H1 (cell line): ENCODE measurements around the gene ARID5B. TPM values are rescaled to one million over a fixed set of nuclear protein-coding genes. Genes with fewer than 3 reads are reported as not detected.

ENCODE experiments used
- CTCF ChIA-PET: fragments of 300-600 bp; sonication (Branson Sonifier 250); formaldehyde crosslinking; loops from one replicate; lab custom pipeline; 2021; ENCODE audit not compliant: partially characterized antibody; lab: Charles Lee
- POLR2A ChIA-PET: fragments of 300-600 bp; sonication (Branson Sonifier 250); formaldehyde crosslinking; loops from one replicate; lab custom pipeline; 2021; ENCODE audit warnings: inconsistent platforms; ENCODE audit not compliant: partially characterized antibody; lab: Charles Lee
- DNase-seq, 2 experiments: peaks; one replicate each; pipeline versions ENCODE4 v3.0.0 to v3.0.0-alpha.2; 2010 to 2022; ENCODE audit warnings: low spot score in 2 of 2, low read depth in 1 of 2, mixed read lengths in 1 of 2
- FAIRE-seq: peaks from 2 replicates; lab custom pipeline; 2011; peaks lifted over from hg19 to GRCh38; lab: Jason Lieb, UNC
- H2AFZ ChIP-seq: 2 replicates; pipeline ENCODE4 v1.8.1; 2012; ENCODE audit warnings: low read length, inconsistent platforms
- H2AK5ac ChIP-seq: 2 replicates; pipeline ENCODE4 v1.6.1; 2013; ENCODE audit warnings: low read depth, low read length
- H2BK120ac ChIP-seq: replicated peaks from 2 replicates; pipeline ENCODE3; 2013; ENCODE audit warnings: low read depth, low read length, inconsistent platforms
- H2BK12ac ChIP-seq: 2 replicates; pipeline ENCODE4 v1.6.1; 2013; ENCODE audit warnings: low read depth, low read length
- H2BK15ac ChIP-seq: 2 replicates; pipeline ENCODE4 v1.6.1; 2013; ENCODE audit warnings: low read length
- H2BK20ac ChIP-seq: 2 replicates; pipeline ENCODE4 v1.6.1; 2013; ENCODE audit warnings: low read length
- H2BK5ac ChIP-seq: 2 replicates; pipeline ENCODE4 v1.6.1; 2013; ENCODE audit warnings: low read depth, low read length
- H3K14ac ChIP-seq: 2 replicates; pipeline ENCODE4 v1.6.1; 2013; ENCODE audit warnings: inconsistent platforms; ENCODE audit not compliant: insufficient read length
- H3K18ac ChIP-seq: 2 replicates; pipeline ENCODE4 v1.6.1; 2013; ENCODE audit warnings: low read length; ENCODE audit errors: extremely low read depth
- H3K23ac ChIP-seq: 2 replicates; pipeline ENCODE4 v1.6.1; 2013; ENCODE audit warnings: inconsistent platforms; ENCODE audit not compliant: insufficient read length
- H3K23me2 ChIP-seq: 2 replicates; pipeline ENCODE4 v1.6.1; 2013; ENCODE audit warnings: low read depth, low read length
- H3K27ac ChIP-seq: 2 replicates; pipeline ENCODE4 v1.6.1; 2011; ENCODE audit warnings: low read depth, low read length, inconsistent platforms
- H3K27me3 ChIP-seq, 4 experiments: replicated peaks in 1 of 4; 1 replicate in 1 of 4; 2 replicates in 3 of 4; pipeline versions ENCODE4 v1.6.1 to v1.8.1; 2011 to 2013; ENCODE audit warnings: low read length in 3 of 4, mild to moderate bottlenecking in 3 of 4, inconsistent platforms in 2 of 4, mixed read lengths in 2 of 4, moderate library complexity in 1 of 4; ENCODE audit not compliant: control insufficient read depth in 3 of 4, insufficient read depth in 3 of 4; ENCODE audit errors: extremely low read depth in 1 of 4
- H3K36me3 ChIP-seq, 4 experiments: 2 replicates each; pipeline versions ENCODE4 v1.6.1 to v1.8.1; 2011 to 2013; ENCODE audit warnings: mild to moderate bottlenecking in 4 of 4, low read length in 3 of 4, moderate library complexity in 2 of 4, control low read depth in 1 of 4, inconsistent platforms in 1 of 4; ENCODE audit not compliant: insufficient read depth in 4 of 4, control insufficient read depth in 2 of 4
- H3K4ac ChIP-seq: replicated peaks from 2 replicates; pipeline ENCODE3; 2013; ENCODE audit warnings: low read length, low read depth, mixed read lengths, inconsistent platforms; ENCODE audit not compliant: insufficient read length
- H3K4me1 ChIP-seq, 4 experiments: replicated peaks in 1 of 4; 1 replicate in 1 of 4; 2 replicates in 3 of 4; pipeline versions ENCODE4 v1.6.1 to v1.8.1; 2011 to 2013; ENCODE audit warnings: low read length in 3 of 4, inconsistent platforms in 2 of 4, mixed read lengths in 1 of 4; ENCODE audit not compliant: insufficient read depth in 4 of 4, control insufficient read depth in 3 of 4
- H3K4me2 ChIP-seq, 2 experiments: 2 replicates each; pipeline versions ENCODE4 v1.6.1 to v1.8.1; 2011 to 2013; ENCODE audit warnings: low read depth in 2 of 2, low read length in 2 of 2, control low read depth in 1 of 2, inconsistent platforms in 1 of 2, mild to moderate bottlenecking in 1 of 2; ENCODE audit not compliant: insufficient read depth in 1 of 2
- H3K4me3 ChIP-seq, 4 experiments: fragments of 200-600, 300-600 bp in 1 of 4; sonication (generic), shearing (Covaris generic), sonication (Bioruptor Twin) in 1 of 4; 2 replicates each; pipeline versions ENCODE4 v1.5.1 to v1.8.1; 2011 to 2016; ENCODE audit warnings: low read length in 4 of 4, low read depth in 3 of 4, control low read depth in 2 of 4, inconsistent platforms in 2 of 4, mild to moderate bottlenecking in 2 of 4, mixed read lengths in 1 of 4, moderate library complexity in 1 of 4; ENCODE audit not compliant: insufficient read depth in 2 of 4; ENCODE audit errors: extremely low read depth in 1 of 4
- H3K56ac ChIP-seq: replicated peaks from 2 replicates; pipeline ENCODE3; 2013; ENCODE audit warnings: low read depth, mild to moderate bottlenecking, mixed read lengths, low read length, inconsistent platforms; ENCODE audit not compliant: insufficient read length
- H3K79me1 ChIP-seq: 2 replicates; pipeline ENCODE4 v1.6.1; 2013; ENCODE audit warnings: low read depth, low read length, control low read depth
- H3K79me2 ChIP-seq, 2 experiments: 2 replicates each; pipeline versions ENCODE4 v1.6.1 to v1.8.1; 2012 to 2013; ENCODE audit warnings: low read length in 2 of 2, mild to moderate bottlenecking in 2 of 2, inconsistent platforms in 1 of 2; ENCODE audit not compliant: insufficient read depth in 2 of 2, control insufficient read depth in 1 of 2
- H3K9ac ChIP-seq, 4 experiments: replicated peaks in 1 of 4; 1 replicate in 1 of 4; 2 replicates in 3 of 4; pipeline versions ENCODE4 v1.6.1 to v1.8.1; 2011 to 2013; ENCODE audit warnings: low read depth in 3 of 4, low read length in 3 of 4, control low read depth in 2 of 4, mild to moderate bottlenecking in 2 of 4, moderate library complexity in 2 of 4, inconsistent platforms in 1 of 4; ENCODE audit errors: extremely low read depth in 1 of 4
- H3K9me3 ChIP-seq, 2 experiments: 2 replicates each; pipeline versions ENCODE4 v1.6.1 to v1.8.1; 2012 to 2013; ENCODE audit warnings: mild to moderate bottlenecking in 2 of 2, moderate library complexity in 2 of 2, control low read depth in 1 of 2, inconsistent platforms in 1 of 2, low read depth in 1 of 2, low read length in 1 of 2, mixed read lengths in 1 of 2; ENCODE audit not compliant: insufficient read depth in 2 of 2
- H4K20me1 ChIP-seq, 2 experiments: replicated peaks in 1 of 2; 2 replicates each; pipeline versions ENCODE3 to v1.8.1; 2011 to 2013; ENCODE audit warnings: inconsistent platforms in 2 of 2, low read length in 2 of 2, mild to moderate bottlenecking in 1 of 2; ENCODE audit not compliant: insufficient read depth in 2 of 2, control insufficient read depth in 1 of 2
- H4K5ac ChIP-seq: 2 replicates; pipeline ENCODE4 v1.6.1; 2013; ENCODE audit warnings: low read length, low read depth, mixed read lengths, inconsistent platforms; ENCODE audit not compliant: insufficient read length
- H4K8ac ChIP-seq: 2 replicates; pipeline ENCODE4 v1.8.0; 2013; ENCODE audit warnings: mild to moderate bottlenecking, moderate library complexity, low read length, inconsistent platforms; ENCODE audit not compliant: insufficient read depth; ENCODE audit errors: extremely low read depth
- H4K91ac ChIP-seq: replicated peaks from 2 replicates; pipeline ENCODE3; 2013; ENCODE audit warnings: low read length, mixed read lengths, inconsistent platforms; ENCODE audit not compliant: insufficient read length
- BRCA1 ChIP-seq: IDR thresholded peaks from 2 replicates; pipeline ENCODE4 v1.6.1; 2012; ENCODE audit warnings: low read depth, low read length, improper control_type of control experiment
- HDAC2 ChIP-seq, 2 experiments: fragments of 300-600 bp in 1 of 2; sonication (generic) in 1 of 2; IDR thresholded peaks; 2 replicates each; pipeline ENCODE4 v1.6.1; 2011 to 2012; ENCODE audit warnings: low read depth in 2 of 2, low read length in 2 of 2, mild to moderate bottlenecking in 2 of 2, moderate library complexity in 2 of 2, borderline replicate concordance in 1 of 2, inconsistent platforms in 1 of 2
- POLR2AphosphoS5 ChIP-seq: IDR thresholded peaks from 2 replicates; pipeline ENCODE4 v1.6.1; 2011; ENCODE audit warnings: low read depth, low read length
- RFX5 ChIP-seq: IDR thresholded peaks from 2 replicates; pipeline ENCODE4 v1.6.1; 2011; ENCODE audit warnings: low read depth, low read length, improper control_type of control experiment, borderline replicate concordance
- RNF2 ChIP-seq: fragments of 200-900, 300-1000 bp; sonication (generic); IDR thresholded peaks from 2 replicates; pipeline ENCODE4 v1.7.1; 2016; ENCODE audit warnings: borderline replicate concordance, low read depth, mild to moderate bottlenecking, antibody characterized with exemption, low read length; ENCODE audit not compliant: poor library complexity, severe bottlenecking; ENCODE audit errors: missing control alignments
- SIN3A ChIP-seq, 2 experiments: IDR thresholded peaks in 1 of 2; conservative IDR thresholded peaks in 1 of 2; 2 replicates each; pipeline ENCODE4 v1.6.1; 2011 to 2012; ENCODE audit warnings: low read length in 2 of 2, improper control_type of control experiment in 1 of 2, low read depth in 1 of 2, mild to moderate bottlenecking in 1 of 2
- SP1 ChIP-seq: IDR thresholded peaks from 2 replicates; pipeline ENCODE4 v1.6.1; 2011; ENCODE audit warnings: low read depth, low read length
- TAF7 ChIP-seq: optimal IDR thresholded peaks from 2 replicates; pipeline ENCODE3; 2011; ENCODE audit warnings: low read depth, mild to moderate bottlenecking, inconsistent platforms, low read length, moderate library complexity, borderline replicate concordance
- WGBS, 2 experiments: shearing (Covaris generic) in 1 of 2; methylation state at CpG; one replicate each; pipeline versions ENCODE4 v1.1.6 to v1.1.7; 2013 to 2015; ENCODE audit warnings: low lambda C conversion rate in 2 of 2, mixed read lengths in 2 of 2, inconsistent platforms in 1 of 2, low coverage in 1 of 2, missing lambda C conversion rate in 1 of 2; ENCODE audit not compliant: insufficient replicate concordance in 2 of 2, insufficient coverage in 1 of 2, insufficient read length in 1 of 2; ENCODE audit errors: extremely low coverage in 1 of 2, missing lambda C conversion rate in 1 of 2; 5-methylcytosine and 5-hydroxymethylcytosine counted together
- polyA plus RNA-seq, 7 experiments: library from polyadenylated mRNA; depleted of rRNA in 3 of 7; stranded (reverse) in 5 of 7; unstranded in 2 of 7; fragments of >200 nt in 5 of 7; fragments of 200-250 nt in 2 of 7; gene quantifications; 1 replicate in 5 of 7; 2 replicates in 1 of 7; 4 replicates in 1 of 7; pipeline versions ENCODE4 v1.2.1 to v1.2.3, GENCODE V29; 2011 to 2013; ENCODE audit warnings: missing spikeins in 2 of 7, mixed read lengths in 2 of 7
- total RNA-seq: library from RNA; stranded (reverse); fragmentation: NEBNext Ultra II Directional; extraction: Animal tissue kit (Norgen Biotek cat#: 25700); gene quantifications from 2 replicates; pipeline ENCODE4 v1.2.1, GENCODE V29; 2021
- TF ChIP-seq, protein P1 (sequence below): IDR thresholded peaks from 2 replicates; pipeline ENCODE4 v1.6.1; 2012; ENCODE audit warnings: low read length, inconsistent platforms
- TF ChIP-seq, protein P2 (sequence below): IDR thresholded peaks from 2 replicates; pipeline ENCODE4 v1.6.1; 2012; ENCODE audit warnings: inconsistent platforms

Gene ARID5B
- total and polyA plus RNA-seq, 2 of the 8 experiments (the other 6 are each of a cell fraction or from before 2014, with no cell fraction given), result 0.21 to 1.1 TPM

DNA sequence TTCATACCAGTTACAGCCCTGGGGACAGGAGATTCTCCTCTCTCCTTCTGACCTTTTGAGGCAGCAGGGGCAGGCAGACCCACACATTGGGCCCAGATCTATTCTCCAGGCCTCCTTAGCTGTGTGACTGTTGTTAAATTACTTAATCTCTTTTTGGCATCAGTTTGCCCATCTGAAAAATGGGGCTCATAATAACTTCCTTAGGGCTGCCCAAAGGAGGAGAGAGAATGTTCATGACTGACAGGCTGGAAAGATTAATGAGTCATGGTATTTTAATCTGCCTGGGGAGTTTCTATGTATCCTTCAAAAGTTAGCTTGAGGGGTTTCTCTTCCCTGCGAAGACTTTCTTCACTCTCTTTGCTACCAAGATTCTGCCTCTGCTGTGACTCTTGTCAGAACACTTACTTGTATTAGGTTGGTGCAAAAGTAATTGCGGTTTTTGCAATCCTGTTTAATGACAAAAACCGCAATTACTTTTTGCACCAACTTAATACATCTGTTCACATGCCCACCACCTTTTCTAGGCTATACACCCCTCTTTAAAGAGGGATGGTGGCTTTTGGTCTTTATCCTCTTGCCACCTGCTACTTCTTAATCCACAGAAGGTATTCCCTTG is 83.4 kb downstream of the ARID5B start:
- Histone ChIP-seq H2BK20ac (no peak overlapping the region), H3K4me2 (no peak overlapping the region), H2BK5ac (0 out of 2 replicates have a peak overlapping the region, but pooled peaks have one; percentile 20), H2BK15ac (no peak overlapping the region), H2BK120ac (no peak overlapping the region), H3K27me3 (no peaks in the 10 kb centered on the region), H3K36me3 (no peaks in the 10 kb centered on the region), H3K79me1 (no peaks in the 10 kb centered on the region), H3K4me1 (peaks cover 6 to 19% (median 13%) of the 10 kb centered on the region in 4 experiments), H3K14ac (no peak overlapping the region), H3K79me2 (no peaks in the 10 kb centered on the region), H2AK5ac (no peak overlapping the region), H4K8ac (no peak overlapping the region), H2BK12ac (0 out of 2 replicates have a peak overlapping the region, but pooled peaks have one; percentile 18), H3K27ac (no peak overlapping the region), H3K9ac (no peak overlapping the region), H3K4me3 (no peak overlapping the region), H4K5ac (no peak overlapping the region), H3K18ac (peak overlapping the region; percentile 19; the same call in 1 of the 2 replicates), H3K9me3 (no peaks in the 10 kb centered on the region), H3K56ac (no peak overlapping the region), H3K23me2 (peaks cover 4% of the 10 kb centered on the region; the same call in 1 of the 2 replicates), H2AFZ (no peak overlapping the region), H4K91ac (no peak overlapping the region), H4K20me1 (no peaks in the 10 kb centered on the region), H3K23ac (no peak overlapping the region), H3K4ac (no peak overlapping the region)
- CTCF ChIA-PET, result interaction anchor here (1.1 to 1.7 kb wide), 2 partner anchors 54 to 88 kb away, joined by 3 to 4 read pairs; no protein-coding TSS in a partner anchor
- no peak for DNase-seq
- POLR2A ChIA-PET, result no interaction called here
- WGBS, 2 experiments, result 91% methylated on average over 3 of the region's 3 CpGs; no CpG with 5 or more reads in 1 of the 2 experiments
- FAIRE-seq, result no peak
- TF ChIP-seq POLR2AphosphoS5, result no peak
- TF ChIP-seq SP1, result no peak
- TF ChIP-seq, protein P1, sequence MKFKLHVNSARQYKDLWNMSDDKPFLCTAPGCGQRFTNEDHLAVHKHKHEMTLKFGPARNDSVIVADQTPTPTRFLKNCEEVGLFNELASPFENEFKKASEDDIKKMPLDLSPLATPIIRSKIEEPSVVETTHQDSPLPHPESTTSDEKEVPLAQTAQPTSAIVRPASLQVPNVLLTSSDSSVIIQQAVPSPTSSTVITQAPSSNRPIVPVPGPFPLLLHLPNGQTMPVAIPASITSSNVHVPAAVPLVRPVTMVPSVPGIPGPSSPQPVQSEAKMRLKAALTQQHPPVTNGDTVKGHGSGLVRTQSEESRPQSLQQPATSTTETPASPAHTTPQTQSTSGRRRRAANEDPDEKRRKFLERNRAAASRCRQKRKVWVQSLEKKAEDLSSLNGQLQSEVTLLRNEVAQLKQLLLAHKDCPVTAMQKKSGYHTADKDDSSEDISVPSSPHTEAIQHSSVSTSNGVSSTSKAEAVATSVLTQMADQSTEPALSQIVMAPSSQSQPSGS, result no peak
- no peak for TF ChIP-seq RNF2
- TF ChIP-seq BRCA1, result no peak
- no peak for TF ChIP-seq RFX5
- no peak for TF ChIP-seq SIN3A (conservative IDR thresholded peaks at IDR 0.05 in 1 of 2, IDR thresholded peaks at IDR 0.05 in 1 of 2; ENCODE audit: low read depth in 1 of 2, low read length in 2 of 2)
- TF ChIP-seq HDAC2 (IDR thresholded peaks at IDR 0.05; ENCODE audit: borderline replicate concordance in 1 of 2, low read depth in 2 of 2, low read length in 2 of 2), result no peak
- TF ChIP-seq TAF7, result no peak
- TF ChIP-seq, protein P2, sequence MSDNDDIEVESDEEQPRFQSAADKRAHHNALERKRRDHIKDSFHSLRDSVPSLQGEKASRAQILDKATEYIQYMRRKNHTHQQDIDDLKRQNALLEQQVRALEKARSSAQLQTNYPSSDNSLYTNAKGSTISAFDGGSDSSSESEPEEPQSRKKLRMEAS, result no peak
